H1 (cell line): ENCODE data around the gene GMPR2. TPM values are rescaled to one million over a fixed set of nuclear protein-coding genes. Genes with fewer than 3 reads are reported as not detected.
A peak's percentile ranks its signal among the peaks of the same experiment; 100 is the strongest.

Source experiments
- CTCF ChIA-PET: fragments of 300-600 bp; sonication (Branson Sonifier 250); formaldehyde crosslinking; loops from one replicate; lab custom pipeline; 2021; ENCODE audit not compliant: partially characterized antibody; lab: Charles Lee
- POLR2A ChIA-PET: fragments of 300-600 bp; sonication (Branson Sonifier 250); formaldehyde crosslinking; loops from one replicate; lab custom pipeline; 2021; ENCODE audit warnings: inconsistent platforms; ENCODE audit not compliant: partially characterized antibody; lab: Charles Lee
- DNase-seq, 2 experiments: peaks; one replicate each; pipeline versions ENCODE4 v3.0.0 to v3.0.0-alpha.2; 2010 to 2022; ENCODE audit warnings: low spot score in 2 of 2, low read depth in 1 of 2, mixed read lengths in 1 of 2
- FAIRE-seq: peaks from 2 replicates; lab custom pipeline; 2011; peaks lifted over from hg19 to GRCh38; lab: Jason Lieb, UNC
- H2AFZ ChIP-seq: 2 replicates; pipeline ENCODE4 v1.8.1; 2012; ENCODE audit warnings: low read length, inconsistent platforms
- H2AK5ac ChIP-seq: 2 replicates; pipeline ENCODE4 v1.6.1; 2013; ENCODE audit warnings: low read depth, low read length
- H2BK120ac ChIP-seq: replicated peaks from 2 replicates; pipeline ENCODE3; 2013; ENCODE audit warnings: low read depth, low read length, inconsistent platforms
- H2BK12ac ChIP-seq: 2 replicates; pipeline ENCODE4 v1.6.1; 2013; ENCODE audit warnings: low read depth, low read length
- H2BK15ac ChIP-seq: 2 replicates; pipeline ENCODE4 v1.6.1; 2013; ENCODE audit warnings: low read length
- H2BK20ac ChIP-seq: 2 replicates; pipeline ENCODE4 v1.6.1; 2013; ENCODE audit warnings: low read length
- H2BK5ac ChIP-seq: 2 replicates; pipeline ENCODE4 v1.6.1; 2013; ENCODE audit warnings: low read depth, low read length
- H3K14ac ChIP-seq: 2 replicates; pipeline ENCODE4 v1.6.1; 2013; ENCODE audit warnings: inconsistent platforms; ENCODE audit not compliant: insufficient read length
- H3K18ac ChIP-seq: 2 replicates; pipeline ENCODE4 v1.6.1; 2013; ENCODE audit warnings: low read length; ENCODE audit errors: extremely low read depth
- H3K23ac ChIP-seq: 2 replicates; pipeline ENCODE4 v1.6.1; 2013; ENCODE audit warnings: inconsistent platforms; ENCODE audit not compliant: insufficient read length
- H3K23me2 ChIP-seq: 2 replicates; pipeline ENCODE4 v1.6.1; 2013; ENCODE audit warnings: low read depth, low read length
- H3K27ac ChIP-seq: 2 replicates; pipeline ENCODE4 v1.6.1; 2011; ENCODE audit warnings: low read depth, low read length, inconsistent platforms
- H3K27me3 ChIP-seq, 4 experiments: replicated peaks in 1 of 4; 1 replicate in 1 of 4; 2 replicates in 3 of 4; pipeline versions ENCODE4 v1.6.1 to v1.8.1; 2011 to 2013; ENCODE audit warnings: low read length in 3 of 4, mild to moderate bottlenecking in 3 of 4, inconsistent platforms in 2 of 4, mixed read lengths in 2 of 4, moderate library complexity in 1 of 4; ENCODE audit not compliant: control insufficient read depth in 3 of 4, insufficient read depth in 3 of 4; ENCODE audit errors: extremely low read depth in 1 of 4
- H3K36me3 ChIP-seq, 4 experiments: 2 replicates each; pipeline versions ENCODE4 v1.6.1 to v1.8.1; 2011 to 2013; ENCODE audit warnings: mild to moderate bottlenecking in 4 of 4, low read length in 3 of 4, moderate library complexity in 2 of 4, control low read depth in 1 of 4, inconsistent platforms in 1 of 4; ENCODE audit not compliant: insufficient read depth in 4 of 4, control insufficient read depth in 2 of 4
- H3K4ac ChIP-seq: replicated peaks from 2 replicates; pipeline ENCODE3; 2013; ENCODE audit warnings: low read length, low read depth, mixed read lengths, inconsistent platforms; ENCODE audit not compliant: insufficient read length
- H3K4me1 ChIP-seq, 4 experiments: replicated peaks in 1 of 4; 1 replicate in 1 of 4; 2 replicates in 3 of 4; pipeline versions ENCODE4 v1.6.1 to v1.8.1; 2011 to 2013; ENCODE audit warnings: low read length in 3 of 4, inconsistent platforms in 2 of 4, mixed read lengths in 1 of 4; ENCODE audit not compliant: insufficient read depth in 4 of 4, control insufficient read depth in 3 of 4
- H3K4me2 ChIP-seq, 2 experiments: 2 replicates each; pipeline versions ENCODE4 v1.6.1 to v1.8.1; 2011 to 2013; ENCODE audit warnings: low read depth in 2 of 2, low read length in 2 of 2, control low read depth in 1 of 2, inconsistent platforms in 1 of 2, mild to moderate bottlenecking in 1 of 2; ENCODE audit not compliant: insufficient read depth in 1 of 2
- H3K4me3 ChIP-seq, 4 experiments: fragments of 200-600, 300-600 bp in 1 of 4; sonication (generic), shearing (Covaris generic), sonication (Bioruptor Twin) in 1 of 4; 2 replicates each; pipeline versions ENCODE4 v1.5.1 to v1.8.1; 2011 to 2016; ENCODE audit warnings: low read length in 4 of 4, low read depth in 3 of 4, control low read depth in 2 of 4, inconsistent platforms in 2 of 4, mild to moderate bottlenecking in 2 of 4, mixed read lengths in 1 of 4, moderate library complexity in 1 of 4; ENCODE audit not compliant: insufficient read depth in 2 of 4; ENCODE audit errors: extremely low read depth in 1 of 4
- H3K56ac ChIP-seq: replicated peaks from 2 replicates; pipeline ENCODE3; 2013; ENCODE audit warnings: low read depth, mild to moderate bottlenecking, mixed read lengths, low read length, inconsistent platforms; ENCODE audit not compliant: insufficient read length
- H3K79me1 ChIP-seq: 2 replicates; pipeline ENCODE4 v1.6.1; 2013; ENCODE audit warnings: low read depth, low read length, control low read depth
- H3K79me2 ChIP-seq, 2 experiments: 2 replicates each; pipeline versions ENCODE4 v1.6.1 to v1.8.1; 2012 to 2013; ENCODE audit warnings: low read length in 2 of 2, mild to moderate bottlenecking in 2 of 2, inconsistent platforms in 1 of 2; ENCODE audit not compliant: insufficient read depth in 2 of 2, control insufficient read depth in 1 of 2
- H3K9ac ChIP-seq, 4 experiments: replicated peaks in 1 of 4; 1 replicate in 1 of 4; 2 replicates in 3 of 4; pipeline versions ENCODE4 v1.6.1 to v1.8.1; 2011 to 2013; ENCODE audit warnings: low read depth in 3 of 4, low read length in 3 of 4, control low read depth in 2 of 4, mild to moderate bottlenecking in 2 of 4, moderate library complexity in 2 of 4, inconsistent platforms in 1 of 4; ENCODE audit errors: extremely low read depth in 1 of 4
- H3K9me3 ChIP-seq, 2 experiments: 2 replicates each; pipeline versions ENCODE4 v1.6.1 to v1.8.1; 2012 to 2013; ENCODE audit warnings: mild to moderate bottlenecking in 2 of 2, moderate library complexity in 2 of 2, control low read depth in 1 of 2, inconsistent platforms in 1 of 2, low read depth in 1 of 2, low read length in 1 of 2, mixed read lengths in 1 of 2; ENCODE audit not compliant: insufficient read depth in 2 of 2
- H4K20me1 ChIP-seq, 2 experiments: replicated peaks in 1 of 2; 2 replicates each; pipeline versions ENCODE3 to v1.8.1; 2011 to 2013; ENCODE audit warnings: inconsistent platforms in 2 of 2, low read length in 2 of 2, mild to moderate bottlenecking in 1 of 2; ENCODE audit not compliant: insufficient read depth in 2 of 2, control insufficient read depth in 1 of 2
- H4K5ac ChIP-seq: 2 replicates; pipeline ENCODE4 v1.6.1; 2013; ENCODE audit warnings: low read length, low read depth, mixed read lengths, inconsistent platforms; ENCODE audit not compliant: insufficient read length
- H4K8ac ChIP-seq: 2 replicates; pipeline ENCODE4 v1.8.0; 2013; ENCODE audit warnings: mild to moderate bottlenecking, moderate library complexity, low read length, inconsistent platforms; ENCODE audit not compliant: insufficient read depth; ENCODE audit errors: extremely low read depth
- H4K91ac ChIP-seq: replicated peaks from 2 replicates; pipeline ENCODE3; 2013; ENCODE audit warnings: low read length, mixed read lengths, inconsistent platforms; ENCODE audit not compliant: insufficient read length
- SAP30 ChIP-seq: fragments of 300-600 bp; sonication (generic); IDR thresholded peaks from 2 replicates; pipeline ENCODE4 v1.7.1; 2012; ENCODE audit warnings: low read length, moderate library complexity, mild to moderate bottlenecking, inconsistent platforms; ENCODE audit not compliant: insufficient read depth, insufficient replicate concordance
- SP4 ChIP-seq: IDR thresholded peaks from 2 replicates; pipeline ENCODE4 v1.6.1; 2012; ENCODE audit warnings: low read length, inconsistent platforms
- WGBS, 2 experiments: shearing (Covaris generic) in 1 of 2; methylation state at CpG; one replicate each; pipeline versions ENCODE4 v1.1.6 to v1.1.7; 2013 to 2015; ENCODE audit warnings: low lambda C conversion rate in 2 of 2, mixed read lengths in 2 of 2, inconsistent platforms in 1 of 2, low coverage in 1 of 2, missing lambda C conversion rate in 1 of 2; ENCODE audit not compliant: insufficient replicate concordance in 2 of 2, insufficient coverage in 1 of 2, insufficient read length in 1 of 2; ENCODE audit errors: extremely low coverage in 1 of 2, missing lambda C conversion rate in 1 of 2; 5-methylcytosine and 5-hydroxymethylcytosine counted together
- polyA plus RNA-seq, 7 experiments: library from polyadenylated mRNA; depleted of rRNA in 3 of 7; stranded (reverse) in 5 of 7; unstranded in 2 of 7; fragments of >200 nt in 5 of 7; fragments of 200-250 nt in 2 of 7; gene quantifications; 1 replicate in 5 of 7; 2 replicates in 1 of 7; 4 replicates in 1 of 7; pipeline versions ENCODE4 v1.2.1 to v1.2.3, GENCODE V29; 2011 to 2013; ENCODE audit warnings: missing spikeins in 2 of 7, mixed read lengths in 2 of 7
- total RNA-seq: library from RNA; stranded (reverse); fragmentation: NEBNext Ultra II Directional; extraction: Animal tissue kit (Norgen Biotek cat#: 25700); gene quantifications from 2 replicates; pipeline ENCODE4 v1.2.1, GENCODE V29; 2021

GMPR2 gene
- total and polyA plus RNA-seq, 2 of the 8 experiments (the other 6 are each of a cell fraction or from before 2014, with no cell fraction given): 61.6 to 85.3 TPM

DNA sequence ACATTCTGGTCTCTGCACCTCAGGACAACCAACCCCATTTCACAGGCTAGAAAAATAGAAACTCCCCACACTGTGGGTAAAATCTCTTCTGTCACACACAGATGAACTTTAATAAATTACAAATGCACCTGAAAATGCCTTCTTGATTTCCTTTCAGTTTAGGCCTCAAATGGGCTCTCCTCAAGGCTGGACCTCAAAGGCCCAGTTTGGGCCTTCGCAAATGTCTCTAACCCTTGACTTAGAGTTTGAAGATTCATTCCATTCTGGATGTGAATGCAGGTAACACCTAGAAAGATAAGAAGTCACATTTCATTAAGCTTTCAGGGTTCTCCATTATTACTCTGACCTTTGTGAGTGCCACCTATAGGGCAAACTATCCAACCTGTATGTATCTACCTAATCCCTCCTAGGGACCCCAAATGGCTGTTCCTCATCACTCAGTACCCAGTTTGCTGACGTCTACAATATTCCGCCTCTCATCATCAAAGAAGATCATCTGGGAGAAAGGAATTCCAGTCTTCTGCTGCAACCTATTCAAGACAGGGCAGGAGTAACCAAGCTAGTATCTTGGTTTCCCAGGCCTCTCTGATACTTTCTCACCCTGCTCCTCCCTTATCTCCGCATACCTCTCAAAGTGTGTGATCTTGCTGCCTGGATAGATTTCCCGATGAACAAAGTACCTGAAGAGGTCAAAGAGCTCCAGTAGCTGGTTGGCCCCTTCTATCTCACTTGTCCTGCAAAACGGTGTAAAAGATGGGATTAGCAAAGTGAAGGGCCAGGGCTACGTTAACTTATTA, 18.7 kb upstream of the GMPR2 start:
- CTCF ChIA-PET: interaction anchor here (1.0 to 2.1 kb wide), 11 partner anchors 10 to 118 kb away, joined by 3 to 9 read pairs (median 4); partner anchors contain the start of genes IRF9 and PSME2
- no peak overlapping the region; the same call in 1 of the 2 replicates for H2BK15ac ChIP-seq
- no peak overlapping the region for H2BK20ac ChIP-seq
- H2AFZ ChIP-seq: no peak overlapping the region
- peak overlapping the region; percentile 68 to 97 (median 92); a peak in 6 of 8 replicates for H3K4me3 ChIP-seq
- no peak for FAIRE-seq
- no peak overlapping the region for H4K5ac ChIP-seq
- peak overlapping the region; percentile 41; the same call in 1 of the 2 replicates for H2BK5ac ChIP-seq
- H4K91ac ChIP-seq: no peak overlapping the region
- 0 out of 2 replicates have a peak overlapping the region, but pooled peaks have one; percentile 5 for H2AK5ac ChIP-seq
- H3K23ac ChIP-seq: no peak overlapping the region
- no peak overlapping the region for H2BK12ac ChIP-seq
- H3K23me2 ChIP-seq: peaks cover 8% of the 10 kb centered on the region
- POLR2A ChIA-PET: interaction anchor here (0.9 to 11.1 kb wide), 31 partner anchors 8 to 216 kb away, joined by 3 to 119 read pairs (median 5); partner anchors contain the start of genes DHRS1, EMC9, GMPR2 and IPO4
- H3K14ac ChIP-seq: no peak overlapping the region
- peaks cover 11 to 25% (median 20%) of the 10 kb centered on the region in 4 experiments; a peak in 7 of 8 replicates for H3K36me3 ChIP-seq
- no peak overlapping the region for H2BK120ac ChIP-seq
- H3K4me1 ChIP-seq: peaks cover 0 to 5% (median 2%) of the 10 kb centered on the region in 4 experiments; a peak in 1 of 7 replicates
- no peaks in the 10 kb centered on the region for H4K20me1 ChIP-seq
- TF ChIP-seq SAP30: no peak
- TF ChIP-seq SP4: 0 out of 2 replicates have a peak, but pooled peaks have one; percentile 25
- H3K27ac ChIP-seq: peak overlapping the region; percentile 76
- peak overlapping the region; percentile 80 to 90 for H3K4me2 ChIP-seq
- H3K4ac ChIP-seq: peak overlapping the region; percentile 11
- H3K56ac ChIP-seq: no peak overlapping the region
- H3K79me2 ChIP-seq: peaks cover 0 to 3% of the 10 kb centered on the region in 2 experiments; a peak in 1 of 4 replicates
- no peaks in the 10 kb centered on the region for H3K9me3 ChIP-seq
- H3K9ac ChIP-seq: peak overlapping the region in 3 of 4 experiments; percentile 35 to 96 (median 69); a peak in 6 of 7 replicates
- no peak overlapping the region for H4K8ac ChIP-seq
- H3K18ac ChIP-seq: no peak overlapping the region
- DNase-seq: no peak
- H3K79me1 ChIP-seq: no peaks in the 10 kb centered on the region
- 94% methylated on average over 7 of the region's 7 CpGs; no CpG with 5 or more reads in 1 of the 2 experiments for WGBS, 2 experiments
- H3K27me3 ChIP-seq: no peaks in the 10 kb centered on the region
